DOHH2 (cell line): ENCODE results near the gene SEMA3A.

Experiments
- H3F3A ChIP-seq: fragments of 200-600 bp; sonication (generic), shearing (Covaris generic); 2 replicates; pipeline ENCODE4 v1.6.0; 2016; ENCODE audit warnings: antibody characterized with exemption, mild to moderate bottlenecking; ENCODE audit not compliant: control insufficient read depth, insufficient read depth
- H3K27ac ChIP-seq: fragments of 200-600 bp; sonication (generic); 2 replicates; pipeline ENCODE4 v1.5.1; 2014; ENCODE audit warnings: low read depth, mild to moderate bottlenecking, low read length, moderate library complexity
- H3K27me3 ChIP-seq: fragments of 200-600 bp; sonication (generic); 2 replicates; pipeline ENCODE4 v1.6.1; 2014; ENCODE audit warnings: mild to moderate bottlenecking, low read length, mixed read lengths; ENCODE audit not compliant: control insufficient read depth
- H3K36me3 ChIP-seq: fragments of 200-600 bp; sonication (generic); 2 replicates; pipeline ENCODE4 v1.6.1; 2014; ENCODE audit warnings: mild to moderate bottlenecking, low read length, moderate library complexity, mixed read lengths; ENCODE audit not compliant: control insufficient read depth
- H3K4me1 ChIP-seq: fragments of 200-600 bp; sonication (generic); 2 replicates; pipeline ENCODE4 v1.6.1; 2014; ENCODE audit warnings: mild to moderate bottlenecking, low read length, mixed read lengths; ENCODE audit not compliant: control insufficient read depth
- H3K4me2 ChIP-seq: fragments of 200-600 bp; sonication (generic); 2 replicates; pipeline ENCODE4 v1.6.0; 2014; ENCODE audit warnings: mild to moderate bottlenecking, low read length, moderate library complexity
- H3K4me3 ChIP-seq: fragments of 200-600 bp; sonication (generic); 2 replicates; pipeline ENCODE4 v1.5.1; 2014; ENCODE audit warnings: mild to moderate bottlenecking, low read length, mixed read lengths
- H3K79me2 ChIP-seq: fragments of 200-600 bp; sonication (generic); 2 replicates; pipeline ENCODE4 v1.6.1; 2014; ENCODE audit warnings: mild to moderate bottlenecking, low read length, mixed read lengths; ENCODE audit not compliant: control insufficient read depth
- H3K9me2 ChIP-seq: fragments of 200-600 bp; sonication (generic); replicated peaks from 2 replicates; pipeline ENCODE4 v1.6.1; 2014; ENCODE audit warnings: mild to moderate bottlenecking, low read length, mixed read lengths; ENCODE audit not compliant: control insufficient read depth
- H3K9me3 ChIP-seq: fragments of 200-600 bp; sonication (generic); 2 replicates; pipeline ENCODE4 v1.6.1; 2014; ENCODE audit warnings: antibody characterized with exemption, low read length, mixed read lengths; ENCODE audit not compliant: control insufficient read depth, insufficient read depth
- H4K20me1 ChIP-seq: fragments of 200-600 bp; sonication (generic); 2 replicates; pipeline ENCODE4 v1.6.0; 2014; ENCODE audit warnings: low read depth, mild to moderate bottlenecking, antibody characterized with exemption, low read length, moderate library complexity; ENCODE audit not compliant: control insufficient read depth, insufficient read depth
- EZH2phosphoT487 ChIP-seq: fragments of 200-600 bp; sonication (generic); IDR thresholded peaks from 2 replicates; pipeline ENCODE4 v1.6.1; 2017; ENCODE audit warnings: borderline replicate concordance, mild to moderate bottlenecking, antibody characterized with exemption, low read length, moderate library complexity, mixed read lengths
- TF ChIP-seq, protein P1 (sequence below): fragments of 200-600 bp; sonication (generic); IDR thresholded peaks from one replicate; pipeline ENCODE4 v1.5.1; 2014; ENCODE audit warnings: antibody characterized with exemption, mild to moderate bottlenecking, low read depth, low read length; ENCODE audit not compliant: poor library complexity, severe bottlenecking

The SEMA3A gene

DNA sequence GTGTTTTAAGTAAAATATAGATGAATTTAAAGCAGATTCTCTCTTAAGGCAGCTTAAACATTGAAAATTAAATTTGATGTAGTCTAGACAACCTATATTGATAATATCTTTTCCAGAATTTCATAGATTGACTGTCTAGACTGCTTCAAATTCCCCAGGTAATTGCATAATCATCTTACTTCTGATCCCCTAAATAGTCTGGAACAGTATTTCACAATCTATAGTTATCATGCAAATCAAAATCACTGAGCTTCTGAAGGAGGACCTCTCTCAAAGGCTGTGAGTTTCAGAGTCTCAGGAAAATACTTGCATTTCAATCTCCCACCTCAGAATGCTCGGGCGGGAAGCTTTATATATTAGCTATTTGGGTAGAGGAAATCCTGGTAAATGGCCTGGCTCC is 87.3 kb downstream of the SEMA3A start:
- Histone ChIP-seq H3K4me2 (no peak overlapping the region), H4K20me1 (no peaks in the 10 kb centered on the region), H3K27me3 (no peaks in the 10 kb centered on the region), H3K27ac (no peak overlapping the region), H3K4me1 (no peaks in the 10 kb centered on the region), H3K79me2 (no peaks in the 10 kb centered on the region), H3K36me3 (no peaks in the 10 kb centered on the region), H3K9me2 (no peaks in the 10 kb centered on the region), H3F3A (no peaks in the 10 kb centered on the region), H3K9me3 (no peaks in the 10 kb centered on the region), H3K4me3 (no peak overlapping the region)
- TF ChIP-seq EZH2phosphoT487, result no peak
- TF ChIP-seq, protein P1, sequence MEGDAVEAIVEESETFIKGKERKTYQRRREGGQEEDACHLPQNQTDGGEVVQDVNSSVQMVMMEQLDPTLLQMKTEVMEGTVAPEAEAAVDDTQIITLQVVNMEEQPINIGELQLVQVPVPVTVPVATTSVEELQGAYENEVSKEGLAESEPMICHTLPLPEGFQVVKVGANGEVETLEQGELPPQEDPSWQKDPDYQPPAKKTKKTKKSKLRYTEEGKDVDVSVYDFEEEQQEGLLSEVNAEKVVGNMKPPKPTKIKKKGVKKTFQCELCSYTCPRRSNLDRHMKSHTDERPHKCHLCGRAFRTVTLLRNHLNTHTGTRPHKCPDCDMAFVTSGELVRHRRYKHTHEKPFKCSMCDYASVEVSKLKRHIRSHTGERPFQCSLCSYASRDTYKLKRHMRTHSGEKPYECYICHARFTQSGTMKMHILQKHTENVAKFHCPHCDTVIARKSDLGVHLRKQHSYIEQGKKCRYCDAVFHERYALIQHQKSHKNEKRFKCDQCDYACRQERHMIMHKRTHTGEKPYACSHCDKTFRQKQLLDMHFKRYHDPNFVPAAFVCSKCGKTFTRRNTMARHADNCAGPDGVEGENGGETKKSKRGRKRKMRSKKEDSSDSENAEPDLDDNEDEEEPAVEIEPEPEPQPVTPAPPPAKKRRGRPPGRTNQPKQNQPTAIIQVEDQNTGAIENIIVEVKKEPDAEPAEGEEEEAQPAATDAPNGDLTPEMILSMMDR, result no peak

DNA sequence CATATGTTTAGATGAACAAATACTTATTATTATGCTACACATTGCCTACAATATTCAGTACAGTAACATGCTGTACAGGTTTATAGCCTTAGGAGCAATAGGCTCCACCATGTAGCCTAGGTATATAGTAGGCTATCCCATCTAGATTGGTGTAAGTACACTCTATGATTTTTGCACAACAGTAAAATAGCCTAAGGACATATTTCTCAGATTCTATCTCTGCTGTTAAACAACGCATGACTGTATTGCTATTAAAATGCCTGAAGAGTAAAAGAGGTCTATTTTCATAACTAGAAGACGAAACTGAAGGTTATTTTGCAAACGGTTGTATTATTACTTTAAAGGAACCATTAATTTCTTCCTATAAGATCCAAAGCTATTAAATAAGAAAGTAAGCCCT is 88.3 kb downstream of the SEMA3A start:
- H4K20me1 ChIP-seq, result no peaks in the 10 kb centered on the region
- no peaks in the 10 kb centered on the region for H3K9me2 ChIP-seq
- no peaks in the 10 kb centered on the region for H3K27me3 ChIP-seq
- TF ChIP-seq EZH2phosphoT487, result no peak
- TF ChIP-seq, protein P1, result no peak
- H3K4me1 ChIP-seq, result no peaks in the 10 kb centered on the region
- no peaks in the 10 kb centered on the region for H3K36me3 ChIP-seq
- no peaks in the 10 kb centered on the region for H3K79me2 ChIP-seq
- no peaks in the 10 kb centered on the region for H3K9me3 ChIP-seq
- no peak overlapping the region for H3K4me2 ChIP-seq
- no peak overlapping the region for H3K27ac ChIP-seq
- H3F3A ChIP-seq, result no peaks in the 10 kb centered on the region
- H3K4me3 ChIP-seq, result no peak overlapping the region

DNA sequence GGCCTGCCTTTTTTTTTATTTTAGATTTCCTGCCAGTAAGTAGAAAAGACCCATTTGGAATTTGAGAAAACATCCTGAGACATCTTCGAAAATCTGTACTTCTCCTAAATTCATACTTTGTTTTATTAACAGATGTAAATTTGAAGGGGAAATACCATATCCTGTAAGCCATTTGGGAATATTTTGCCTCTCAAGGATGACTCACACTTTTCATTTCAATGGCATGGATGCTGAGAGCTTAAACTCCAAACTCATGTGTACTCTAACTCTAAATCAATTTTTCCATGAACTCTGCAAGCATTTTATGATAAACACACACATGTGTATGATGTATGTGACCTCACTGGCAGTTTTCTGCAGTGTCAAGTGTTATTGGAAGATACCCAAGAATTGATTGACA is 89.0 kb downstream of the SEMA3A start:
- H3K36me3 ChIP-seq, result no peaks in the 10 kb centered on the region
- no peak for TF ChIP-seq EZH2phosphoT487
- TF ChIP-seq, protein P1, result no peak
- no peaks in the 10 kb centered on the region for H3K9me3 ChIP-seq
- H3F3A ChIP-seq, result no peaks in the 10 kb centered on the region
- H3K79me2 ChIP-seq, result no peaks in the 10 kb centered on the region
- H3K4me2 ChIP-seq, result no peak overlapping the region
- H3K4me3 ChIP-seq, result no peak overlapping the region
- H3K27me3 ChIP-seq, result no peaks in the 10 kb centered on the region
- no peaks in the 10 kb centered on the region for H4K20me1 ChIP-seq
- H3K27ac ChIP-seq, result no peak overlapping the region
- H3K9me2 ChIP-seq, result no peaks in the 10 kb centered on the region
- no peaks in the 10 kb centered on the region for H3K4me1 ChIP-seq

DNA sequence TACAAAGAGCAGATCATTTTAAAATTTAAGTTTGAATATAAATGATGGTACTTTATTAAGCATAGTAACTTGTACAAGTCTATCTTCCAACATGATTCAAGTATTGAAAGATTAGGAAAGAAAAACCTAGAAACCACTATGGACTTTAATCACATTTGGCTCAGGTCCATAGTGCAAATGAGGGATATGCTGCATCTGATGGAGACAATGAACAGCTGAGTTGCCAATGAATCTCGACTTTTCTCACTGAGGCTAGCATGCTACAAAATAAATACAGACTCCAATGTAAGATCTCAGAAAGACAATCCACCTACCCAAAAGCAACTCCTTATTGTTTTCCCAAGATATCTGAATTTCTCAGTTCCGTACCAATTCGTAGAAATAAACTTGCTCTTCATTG is 89.8 kb downstream of the SEMA3A start:
- H3K9me3 ChIP-seq, result no peaks in the 10 kb centered on the region

More for the DNA sequence above, 89.8 kb downstream of the SEMA3A start:
- Histone ChIP-seq H3K4me3 (no peak overlapping the region), H4K20me1 (no peaks in the 10 kb centered on the region), H3K4me1 (no peaks in the 10 kb centered on the region), H3K27me3 (no peaks in the 10 kb centered on the region), H3K36me3 (no peaks in the 10 kb centered on the region), H3K4me2 (no peak overlapping the region), H3K79me2 (no peaks in the 10 kb centered on the region), H3K27ac (no peak overlapping the region), H3K9me2 (no peaks in the 10 kb centered on the region), H3F3A (no peaks in the 10 kb centered on the region)
- TF ChIP-seq, protein P1, result no peak
- TF ChIP-seq EZH2phosphoT487, result no peak
